GM18526 (cell line): Measurements from ENCODE around the gene BPIFA1.

Experiments used
- POLR2A ChIP-seq: IDR thresholded peaks from 3 replicates; pipeline ENCODE4 v1.6.1; 2011; ENCODE audit not compliant: insufficient read length; ENCODE audit errors: extremely low read depth

BPIFA1 gene

GRCh38 chr20:33235696-33236095 lies at the start of gene BPIFA1:
Gene BPIFA1, plus strand, starts transcription at chr20:33235996. Its CDS starts 1,716 bp downstream, at chr20:33237712.
- no peak for TF ChIP-seq POLR2A

DNA sequence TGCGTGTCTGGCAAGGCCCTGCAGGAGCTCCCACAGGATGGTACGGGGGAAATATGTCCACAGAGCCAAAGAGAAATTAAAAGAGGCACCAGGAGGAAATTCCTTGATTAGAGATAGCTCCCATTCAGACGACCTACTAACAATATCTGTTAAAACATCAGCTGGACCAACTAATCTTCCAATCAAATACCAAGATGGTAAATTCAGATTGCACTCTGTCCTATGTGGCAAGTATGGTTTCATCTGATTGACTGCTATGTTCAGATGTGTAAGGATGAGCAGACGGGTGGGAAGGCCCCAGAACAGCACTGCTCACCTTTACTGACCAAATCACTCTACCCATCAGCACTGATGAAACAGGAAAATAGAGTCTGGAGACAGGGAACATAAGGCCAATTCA lies 48.3 kb upstream of the BPIFA1 start:
- TF ChIP-seq POLR2A = no peak

DNA sequence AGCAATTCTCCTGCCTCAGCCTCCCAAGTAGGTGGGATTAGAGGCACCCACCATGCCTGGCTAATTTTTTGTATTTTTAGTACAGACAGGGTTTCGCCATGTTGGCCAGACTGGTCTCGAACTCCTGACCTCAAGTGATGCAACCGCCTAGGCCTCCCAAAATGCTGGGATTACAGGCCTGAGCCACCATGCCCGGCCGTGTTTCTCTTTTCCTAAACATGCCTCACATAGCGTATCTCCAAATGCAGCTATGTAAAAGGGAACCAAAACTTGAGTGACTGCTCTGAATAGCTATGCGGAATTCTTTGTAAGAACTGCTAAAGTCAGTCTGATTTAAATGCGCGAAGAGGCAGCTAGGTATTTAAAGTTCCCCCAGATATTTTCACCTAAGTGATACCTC lies 47.4 kb upstream of the BPIFA1 start:
- TF ChIP-seq POLR2A = no peak

DNA sequence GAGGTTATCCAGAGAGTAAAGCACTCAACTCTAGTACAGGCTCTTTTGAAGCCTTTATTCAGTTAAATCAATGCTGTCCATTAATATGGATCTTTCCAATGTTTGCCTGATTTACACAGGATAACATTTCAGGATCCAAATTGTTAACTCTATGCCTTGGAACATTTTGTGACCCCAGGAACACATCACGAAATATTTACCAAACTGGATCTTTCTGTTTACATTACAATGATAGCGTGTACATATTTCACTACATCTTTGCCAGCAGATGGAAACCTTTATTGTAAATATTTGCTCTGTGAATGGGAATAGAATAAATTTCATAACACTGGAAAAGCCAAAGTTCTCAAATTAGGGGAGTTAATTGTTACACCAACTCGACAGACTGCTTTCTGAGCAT lies 44.3 kb upstream of the BPIFA1 start:
- TF ChIP-seq POLR2A = no peak

DNA sequence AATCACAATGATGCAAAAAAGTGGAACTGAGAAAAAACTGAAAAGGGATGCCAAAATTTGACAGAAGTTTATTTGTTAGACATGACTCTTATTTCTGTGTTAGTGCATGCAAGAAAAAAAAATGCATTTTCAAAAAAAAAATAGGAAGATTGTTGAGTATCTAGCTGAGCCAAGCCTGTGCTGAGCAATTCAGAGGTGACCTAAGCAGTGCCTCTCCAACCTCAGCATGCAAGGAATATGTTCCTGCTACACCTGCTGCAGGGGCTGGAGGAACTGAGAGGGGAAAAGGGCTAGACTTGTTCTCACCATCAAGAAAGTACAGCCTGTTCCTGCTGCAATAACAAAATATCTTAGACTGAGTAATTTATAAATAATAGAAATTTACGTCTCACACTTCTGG lies 43.8 kb upstream of the BPIFA1 start:
- no peak for TF ChIP-seq POLR2A

DNA sequence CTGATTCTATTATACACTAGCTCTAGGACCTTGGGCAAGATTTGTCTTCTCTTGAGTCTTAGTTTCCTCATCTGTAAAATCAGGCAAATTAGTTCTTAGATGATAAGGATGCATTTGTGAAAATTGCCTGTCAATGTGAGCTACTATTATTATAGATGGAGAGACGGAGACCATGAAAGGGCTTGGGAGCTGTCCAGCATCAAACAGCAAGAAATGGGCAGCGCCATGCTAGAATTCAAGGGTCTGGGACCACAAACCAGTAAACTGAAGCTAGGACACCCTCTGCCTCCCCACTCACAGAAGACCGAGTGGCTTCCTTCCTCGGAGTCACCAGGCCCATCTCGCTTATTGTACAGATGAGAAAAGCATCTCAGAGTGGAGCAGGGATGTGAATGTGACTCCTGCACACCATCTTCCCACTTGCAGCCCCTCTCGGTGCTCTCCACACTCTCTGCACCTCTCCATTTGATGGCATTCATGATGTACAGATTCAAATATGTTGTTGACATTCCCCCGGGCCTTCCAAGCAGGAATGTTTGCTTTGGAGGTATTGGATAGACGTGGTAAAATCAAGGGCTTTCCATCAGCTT lies 42.8 kb upstream of the BPIFA1 start:
- no peak for TF ChIP-seq POLR2A

DNA sequence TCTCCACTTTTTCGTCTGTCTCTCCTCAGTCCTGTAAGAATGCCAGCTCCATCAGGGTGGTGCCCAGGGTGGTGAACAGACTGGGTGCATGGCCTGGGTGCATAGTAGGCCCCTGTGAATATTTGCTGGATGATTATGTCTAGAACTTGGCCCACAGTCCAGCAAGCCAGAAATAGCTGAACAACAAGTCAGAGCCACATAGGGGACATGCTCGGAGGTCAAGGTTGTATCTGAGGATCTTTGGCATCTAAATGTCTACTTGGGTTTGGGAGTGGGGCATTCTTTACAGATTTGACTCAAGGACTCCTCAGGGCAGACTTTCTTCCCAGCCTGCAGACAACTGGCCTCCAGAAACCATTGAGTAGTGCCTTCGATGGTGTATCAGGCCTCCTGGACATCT lies 36.8 kb upstream of the BPIFA1 start:
- no peak for TF ChIP-seq POLR2A

DNA sequence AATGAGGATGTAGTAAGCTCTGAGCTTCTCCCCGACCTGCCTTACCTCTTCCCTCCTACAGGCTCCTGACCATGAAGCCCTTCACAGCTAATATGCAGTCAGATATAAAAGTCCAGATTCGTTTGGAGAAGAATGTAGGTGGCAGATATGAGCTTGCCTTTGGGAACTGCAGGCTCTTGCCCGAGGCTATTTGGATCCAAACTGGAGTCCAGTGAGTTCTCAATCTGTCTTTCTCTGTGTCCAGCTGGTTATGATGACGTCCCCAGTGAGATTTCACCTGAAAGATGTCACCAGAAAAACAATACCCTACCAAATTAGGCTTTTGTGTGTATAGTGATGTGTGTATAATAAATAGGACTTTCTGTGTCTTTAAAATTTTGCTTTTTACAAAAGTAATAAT lies 33.3 kb upstream of the BPIFA1 start:
- no peak for TF ChIP-seq POLR2A

DNA sequence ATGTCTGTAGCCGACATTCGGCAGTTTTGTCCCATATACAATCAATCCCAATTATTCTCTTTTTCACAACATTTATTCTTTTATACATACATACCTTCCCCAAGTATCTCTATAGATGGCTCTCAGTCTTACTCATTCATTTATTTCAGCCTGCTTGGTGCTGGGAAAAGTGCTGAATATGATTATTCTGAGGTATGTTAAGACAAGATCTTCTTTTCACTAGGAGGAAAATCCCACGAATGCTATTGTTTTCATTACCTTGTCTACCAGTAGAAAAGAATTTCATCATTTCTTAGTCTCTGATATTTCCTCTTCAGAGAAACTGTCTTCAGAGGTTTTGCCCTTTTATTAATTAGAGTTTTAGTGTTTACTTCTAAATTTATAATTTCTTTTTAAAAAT lies 32.4 kb upstream of the BPIFA1 start:
- TF ChIP-seq POLR2A = no peak

DNA sequence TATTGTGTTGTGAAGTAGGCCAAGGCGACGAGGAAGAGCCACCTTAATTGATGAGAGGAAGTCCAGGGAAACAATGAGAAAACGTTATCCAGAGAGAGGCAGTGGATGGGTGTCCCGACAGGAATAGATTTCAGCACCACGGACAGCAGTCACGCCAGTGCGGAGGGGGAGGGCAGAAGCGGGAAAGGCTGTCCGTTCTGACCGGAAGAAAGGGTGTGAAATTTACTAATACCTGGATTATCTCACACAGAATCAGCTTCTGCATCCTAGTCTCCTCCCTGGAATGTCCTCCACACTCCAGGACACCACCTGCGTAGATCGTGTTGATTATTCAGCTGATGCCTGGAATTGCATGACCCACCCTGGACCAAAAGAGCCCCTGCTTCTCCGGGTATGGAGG lies 26.0 kb upstream of the BPIFA1 start:
- no peak for TF ChIP-seq POLR2A

- TF ChIP-seq POLR2A = no peak
These were observed 25.4 kb upstream of the BPIFA1 start for GRCh38 chr20:33210371-33210770.

GRCh38 chr20:33211817-33212424 lies 23.9 kb upstream of the BPIFA1 start:
- no peak for TF ChIP-seq POLR2A

GRCh38 chr20:33217052-33217451 lies 18.7 kb upstream of the BPIFA1 start, which contains the start of gene BPIFA3:
Gene BPIFA3, plus strand, starts transcription at chr20:33217352. Its CDS starts 185 bp downstream, at chr20:33217537.
- TF ChIP-seq POLR2A = no peak

DNA sequence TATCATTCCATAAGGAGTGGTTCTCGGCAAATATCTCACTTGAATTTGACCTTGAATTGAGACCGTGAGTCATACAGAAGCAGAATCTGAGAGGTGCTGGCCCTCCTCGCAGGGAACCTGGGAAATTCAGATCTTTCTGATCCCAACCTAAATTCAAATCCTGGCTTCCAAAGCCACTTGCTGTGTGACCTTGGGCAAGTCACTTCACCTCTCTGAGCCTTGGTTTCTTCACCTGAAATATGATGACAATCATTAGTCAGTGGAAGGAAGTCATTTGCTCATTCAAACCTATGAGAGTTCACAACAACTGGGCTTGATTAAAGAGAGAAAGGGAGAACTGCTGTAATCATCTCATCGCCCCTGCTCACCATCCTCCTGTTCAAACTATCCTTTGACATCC lies 11.4 kb upstream of the BPIFA1 start:
- TF ChIP-seq POLR2A = no peak

GRCh38 chr20:33229843-33230242 lies 6.0 kb upstream of the BPIFA1 start:
- no peak for TF ChIP-seq POLR2A

GRCh38 chr20:33231237-33231636 lies 4.6 kb upstream of the BPIFA1 start:
- no peak for TF ChIP-seq POLR2A

- TF ChIP-seq POLR2A = no peak
These were observed 3.2 kb upstream of the BPIFA1 start for GRCh38 chr20:33232486-33233072.
